K562 (cell line): ENCODE measurements around the gene JSRP1. TPM values are rescaled to one million over a fixed set of nuclear protein-coding genes. Genes with fewer than 3 reads are reported as not detected.

Experiments used
- ARHGAP35 ChIP-seq: fragments of 450-650 bp; IDR thresholded peaks from 2 replicates; pipeline ENCODE4 v1.6.1; 2018; ENCODE audit not compliant: partially characterized antibody
- CTCF ChIP-seq, 3 experiments: IDR thresholded peaks in 2 of 3; conservative IDR thresholded peaks in 1 of 3; 2 replicates each; pipeline ENCODE4 v1.5.1; 2011 to 2012; ENCODE audit warnings: low read length in 3 of 3, mild to moderate bottlenecking in 3 of 3, control low read depth in 2 of 3, improper control_type of control experiment in 1 of 3, inconsistent platforms in 1 of 3, low read depth in 1 of 3, mixed read lengths in 1 of 3, moderate library complexity in 1 of 3; ENCODE audit not compliant: insufficient read depth in 2 of 3
- DDX20 ChIP-seq: fragments of 450-650 bp; IDR thresholded peaks from 2 replicates; pipeline ENCODE4 v1.6.1; 2016; ENCODE audit warnings: missing genetic modification characterization, low read depth, mild to moderate bottlenecking, missing compliant biosample characterization, moderate library complexity
- DNMT1 ChIP-seq: fragments of 450-650 bp; IDR thresholded peaks from 2 replicates; pipeline ENCODE4 v1.6.1; 2016; ENCODE audit warnings: antibody characterized with exemption, mild to moderate bottlenecking
- ELF2 ChIP-seq: fragments of 250-450 bp; sonication (Bioruptor Pico); IDR thresholded peaks from 2 replicates; pipeline ENCODE4 v1.5.0; 2021; ENCODE audit warnings: mild to moderate bottlenecking
- FOS ChIP-seq: IDR thresholded peaks from 3 replicates; pipeline ENCODE4 v1.6.1; 2011; ENCODE audit not compliant: insufficient read length; ENCODE audit errors: extremely low read depth
- GTF2E2 ChIP-seq: fragments of 200-800 bp; sonication (Bioruptor generic); IDR thresholded peaks from 2 replicates; pipeline ENCODE4 v1.6.1; 2016; ENCODE audit warnings: missing genetic modification characterization, missing compliant biosample characterization
- KLF1 ChIP-seq: fragments of 450-650 bp; IDR thresholded peaks from 2 replicates; pipeline ENCODE4 v1.6.1; 2016; ENCODE audit warnings: missing genetic modification characterization, missing compliant biosample characterization
- NR1H2 ChIP-seq: sonication (generic); formaldehyde crosslinking; IDR thresholded peaks from 2 replicates; pipeline ENCODE4 v1.4.0; 2020; ENCODE audit warnings: mild to moderate bottlenecking, missing genetic modification reagents
- PCBP2 ChIP-seq: fragments of 200-400 bp; formaldehyde crosslinking; IDR thresholded peaks from 2 replicates; pipeline ENCODE4 v1.6.1; 2018; ENCODE audit warnings: low read length, low read depth, mild to moderate bottlenecking, moderate library complexity; ENCODE audit not compliant: poor library complexity, severe bottlenecking
- PHF8 ChIP-seq: fragments of 200-600 bp; sonication (generic); IDR thresholded peaks from 2 replicates; pipeline ENCODE4 v1.6.1; 2012; ENCODE audit warnings: mixed run types, mild to moderate bottlenecking, inconsistent platforms, low read length, moderate library complexity, borderline replicate concordance
- RB1 ChIP-seq: fragments of 450-650 bp; IDR thresholded peaks from 2 replicates; pipeline ENCODE4 v1.6.1; 2017; ENCODE audit warnings: low read depth, mild to moderate bottlenecking
- SIX5 ChIP-seq, 2 experiments: IDR thresholded peaks; 2 replicates each; pipeline ENCODE4 v1.6.1; 2011; ENCODE audit warnings: low read length in 2 of 2, borderline replicate concordance in 1 of 2, low read depth in 1 of 2, mild to moderate bottlenecking in 1 of 2, moderate library complexity in 1 of 2; ENCODE audit not compliant: insufficient read depth in 1 of 2
- SMAD4 ChIP-seq: fragments of 250-450 bp; sonication (Bioruptor Pico); conservative IDR thresholded peaks from 2 replicates; pipeline ENCODE4 v1.8.0; 2021; ENCODE audit warnings: inconsistent platforms, mild to moderate bottlenecking, moderate library complexity
- USF2 ChIP-seq: sonication (generic); formaldehyde crosslinking; IDR thresholded peaks from 2 replicates; pipeline ENCODE4 v1.5.0; 2020; ENCODE audit warnings: missing genetic modification reagents
- XRCC3 ChIP-seq: fragments of 450-650 bp; IDR thresholded peaks from 2 replicates; pipeline ENCODE4 v1.6.1; 2017; ENCODE audit warnings: mild to moderate bottlenecking, moderate library complexity
- ZBTB5 ChIP-seq: fragments of 450-650 bp; IDR thresholded peaks from 2 replicates; pipeline ENCODE4 v1.6.1; 2017; ENCODE audit warnings: antibody characterized with exemption
- ZNF41 ChIP-seq: fragments of 250-450 bp; sonication (Bioruptor Pico); conservative IDR thresholded peaks from 2 replicates; pipeline ENCODE4 v1.4.0; 2020; ENCODE audit warnings: mild to moderate bottlenecking
- ZNF699 ChIP-seq: fragments of 250-450 bp; sonication (Bioruptor Pico); IDR thresholded peaks from 2 replicates; pipeline ENCODE4 v1.8.0; 2021; ENCODE audit warnings: mild to moderate bottlenecking, moderate library complexity; ENCODE audit not compliant: insufficient replicate concordance
- ZNF76 ChIP-seq: fragments of 250-450 bp; sonication (Bioruptor Pico); IDR thresholded peaks from 2 replicates; pipeline ENCODE4 v1.4.0; 2020; ENCODE audit warnings: mild to moderate bottlenecking, moderate library complexity, borderline replicate concordance
- ZNF77 ChIP-seq: fragments of 250-450 bp; sonication (Bioruptor Pico); IDR thresholded peaks from 2 replicates; pipeline ENCODE4 v1.5.0; 2020
- ZSCAN29 ChIP-seq: fragments of 450-650 bp; IDR thresholded peaks from 2 replicates; pipeline ENCODE4 v1.6.1; 2017
- polyA plus RNA-seq, 8 experiments: library from polyadenylated mRNA; depleted of rRNA in 4 of 8; stranded (reverse) in 5 of 8; unstranded in 3 of 8; fragments of >200 nt; fragmentation: Nextera tagmentation in 2 of 8; fragmentation: Illumina TruSeq in 1 of 8; extraction: Ambion mirVana in 2 of 8; extraction: Trizol in 1 of 8; gene quantifications; 2 replicates each; pipeline versions ENCODE4 v1.2.1 to v1.2.3, GENCODE V29; 2011 to 2014; ENCODE audit warnings: inconsistent platforms in 1 of 8, missing spikeins in 1 of 8
- total RNA-seq, 7 experiments: library from RNA; depleted of rRNA in 6 of 7; stranded (reverse); fragments of >200 nt in 6 of 7; fragmentation: Illumina TruSeq in 2 of 7; extraction: Trizol in 2 of 7; gene quantifications; 2 replicates each; pipeline versions ENCODE4 v1.2.1 to v1.2.3, GENCODE V29; 2011 to 2021; ENCODE audit warnings: low replicate concordance in 1 of 7
- TF ChIP-seq, protein P1 (sequence below): fragments of 450-650 bp; IDR thresholded peaks from 2 replicates; pipeline ENCODE4 v1.6.1; 2016; ENCODE audit warnings: antibody characterized with exemption

The JSRP1 gene
- total and polyA plus RNA-seq, 9 of the 15 experiments (the other 6 are each of a cell fraction or from before 2014, with no cell fraction given) = 0.08 to 1.2 (median 0.51) TPM; not detected in 4

DNA sequence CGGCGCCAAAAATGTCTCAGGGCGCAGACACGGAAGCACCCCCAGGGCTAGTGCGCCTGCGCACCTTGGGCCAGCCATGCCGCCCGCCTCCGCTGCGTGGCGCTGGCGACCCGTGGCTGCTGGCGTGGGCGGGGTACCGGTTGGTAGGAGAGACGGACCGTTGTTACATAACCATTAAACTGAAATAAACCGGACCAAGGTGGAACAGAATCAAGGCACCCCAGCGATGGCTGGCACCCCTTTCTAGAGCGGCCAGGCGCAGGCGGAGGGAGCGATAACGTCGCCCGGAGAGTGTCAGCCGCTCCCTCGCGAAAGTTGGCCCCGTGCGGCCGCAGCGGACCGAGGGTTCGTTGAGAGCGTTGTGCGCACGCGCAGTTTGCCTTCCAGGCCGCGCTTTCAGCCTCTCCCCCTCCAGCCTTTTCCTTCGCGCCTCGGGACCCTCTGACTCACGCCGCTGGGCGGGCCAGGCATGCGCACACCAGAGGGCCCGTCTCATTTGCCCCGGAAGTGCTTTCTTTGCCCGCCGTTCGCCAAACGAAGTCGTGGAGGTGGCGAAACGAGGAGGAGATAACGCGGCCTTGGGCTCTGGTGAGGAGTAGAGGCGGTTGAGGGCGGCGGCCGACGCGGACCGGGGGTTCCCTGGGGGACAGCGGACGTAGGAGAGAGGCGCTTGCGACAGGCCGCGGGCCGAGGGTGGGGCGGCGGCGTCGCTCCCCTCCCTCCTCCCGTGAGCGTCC is 19.7 kb downstream of the JSRP1 start, which contains the start of the genes PLEKHJ1 and SF3A2 (continued):
- TF ChIP-seq PHF8 = peak; percentile 82
- TF ChIP-seq, protein P1, sequence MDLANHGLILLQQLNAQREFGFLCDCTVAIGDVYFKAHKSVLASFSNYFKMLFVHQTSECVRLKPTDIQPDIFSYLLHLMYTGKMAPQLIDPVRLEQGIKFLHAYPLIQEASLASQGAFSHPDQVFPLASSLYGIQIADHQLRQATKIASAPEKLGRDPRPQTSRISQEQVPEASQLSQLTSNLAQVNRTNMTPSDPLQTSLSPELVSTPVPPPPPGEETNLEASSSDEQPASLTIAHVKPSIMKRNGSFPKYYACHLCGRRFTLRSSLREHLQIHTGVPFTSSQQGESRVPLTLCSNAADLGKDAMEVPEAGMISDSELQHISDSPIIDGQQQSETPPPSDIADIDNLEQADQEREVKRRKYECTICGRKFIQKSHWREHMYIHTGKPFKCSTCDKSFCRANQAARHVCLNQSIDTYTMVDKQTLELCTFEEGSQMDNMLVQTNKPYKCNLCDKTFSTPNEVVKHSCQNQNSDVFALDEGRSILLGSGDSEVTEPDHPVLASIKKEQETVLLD = peak; percentile 98
- TF ChIP-seq ARHGAP35 = no peak
- TF ChIP-seq DDX20 (tag) = no peak
- TF ChIP-seq ELF2 (CRISPR knock-in tag) = peak; percentile 88
- no peak for TF ChIP-seq XRCC3
- no peak for TF ChIP-seq FOS
- 0 out of 2 replicates have a peak, but pooled peaks have one; percentile 8 for TF ChIP-seq NR1H2 (CRISPR knock-in tag)
- peak; percentile 96 to 99 (median 99) for TF ChIP-seq CTCF (IDR thresholded peaks at IDR 0.05 in 2 of 3, conservative IDR thresholded peaks at IDR 0.05 in 1 of 3; ENCODE audit: insufficient read depth in 2 of 3, low read depth in 1 of 3, low read length in 3 of 3)
- TF ChIP-seq SMAD4 (CRISPR knock-in tag) = peak; percentile 71; the same call in 1 of the 2 replicates
- peak; percentile 95 for TF ChIP-seq RB1
- TF ChIP-seq ZNF76 (CRISPR knock-in tag) = no peak
- TF ChIP-seq PCBP2 = no peak
- TF ChIP-seq ZBTB5 = no peak
- peak; percentile 5; the same call in 1 of the 2 replicates for TF ChIP-seq KLF1
- no peak; a peak in 1 of 4 replicates for TF ChIP-seq SIX5 (IDR thresholded peaks at IDR 0.05; ENCODE audit: borderline replicate concordance in 1 of 2, insufficient read depth in 1 of 2, low read depth in 1 of 2, low read length in 2 of 2)
- 0 out of 2 replicates have a peak, but pooled peaks have one; percentile 36 for TF ChIP-seq ZNF41
- TF ChIP-seq USF2 (CRISPR knock-in tag) = no peak; the same call in 1 of the 2 replicates
- TF ChIP-seq GTF2E2 (tag) = peak; percentile 92; the same call in 1 of the 2 replicates
- TF ChIP-seq DNMT1 = no peak
- TF ChIP-seq ZNF699 (CRISPR knock-in tag) = no peak
- no peak for TF ChIP-seq ZNF77 (CRISPR knock-in tag)
- TF ChIP-seq ZSCAN29 = no peak
